ENCODE results near the gene COL11A1.
A peak's percentile ranks its signal among the peaks of the same experiment; 100 is the strongest.
"Not testable (repeated sequence)": the region's sequence is repeated elsewhere in the genome, so short reads cannot be mapped to it uniquely, and the experiment has no call there.

COL11A1 gene

DNA sequence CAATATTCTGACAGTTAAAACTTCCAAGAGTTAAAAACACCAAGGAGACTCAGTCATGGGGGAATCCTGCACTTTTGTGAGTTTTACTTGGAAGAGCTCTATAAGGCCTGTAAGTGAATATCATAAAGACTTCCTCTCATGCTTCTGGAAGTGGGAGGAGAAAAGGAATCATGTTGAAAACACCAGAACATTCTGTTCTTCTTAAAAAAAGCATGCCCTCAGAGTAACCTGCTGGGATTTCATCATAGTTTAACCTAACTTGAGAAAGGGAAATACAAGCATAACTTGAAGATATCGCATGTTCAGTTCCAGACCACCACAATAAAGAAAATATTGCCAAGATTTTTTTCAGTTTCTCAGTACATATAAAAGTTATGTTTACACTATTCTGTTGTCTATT lies 51.9 kb downstream of the COL11A1 start:
- no peak for DNase-seq (ENCODE audit: low read depth)
- TF ChIP-seq, protein P1, sequence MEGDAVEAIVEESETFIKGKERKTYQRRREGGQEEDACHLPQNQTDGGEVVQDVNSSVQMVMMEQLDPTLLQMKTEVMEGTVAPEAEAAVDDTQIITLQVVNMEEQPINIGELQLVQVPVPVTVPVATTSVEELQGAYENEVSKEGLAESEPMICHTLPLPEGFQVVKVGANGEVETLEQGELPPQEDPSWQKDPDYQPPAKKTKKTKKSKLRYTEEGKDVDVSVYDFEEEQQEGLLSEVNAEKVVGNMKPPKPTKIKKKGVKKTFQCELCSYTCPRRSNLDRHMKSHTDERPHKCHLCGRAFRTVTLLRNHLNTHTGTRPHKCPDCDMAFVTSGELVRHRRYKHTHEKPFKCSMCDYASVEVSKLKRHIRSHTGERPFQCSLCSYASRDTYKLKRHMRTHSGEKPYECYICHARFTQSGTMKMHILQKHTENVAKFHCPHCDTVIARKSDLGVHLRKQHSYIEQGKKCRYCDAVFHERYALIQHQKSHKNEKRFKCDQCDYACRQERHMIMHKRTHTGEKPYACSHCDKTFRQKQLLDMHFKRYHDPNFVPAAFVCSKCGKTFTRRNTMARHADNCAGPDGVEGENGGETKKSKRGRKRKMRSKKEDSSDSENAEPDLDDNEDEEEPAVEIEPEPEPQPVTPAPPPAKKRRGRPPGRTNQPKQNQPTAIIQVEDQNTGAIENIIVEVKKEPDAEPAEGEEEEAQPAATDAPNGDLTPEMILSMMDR (IDR thresholded peaks at IDR 0.05; ENCODE audit: insufficient read depth, low read depth, low read length, missing control alignments) = no peak
- no peak overlapping the region for H3K4me3 ChIP-seq (ENCODE audit: low read length)

DNA sequence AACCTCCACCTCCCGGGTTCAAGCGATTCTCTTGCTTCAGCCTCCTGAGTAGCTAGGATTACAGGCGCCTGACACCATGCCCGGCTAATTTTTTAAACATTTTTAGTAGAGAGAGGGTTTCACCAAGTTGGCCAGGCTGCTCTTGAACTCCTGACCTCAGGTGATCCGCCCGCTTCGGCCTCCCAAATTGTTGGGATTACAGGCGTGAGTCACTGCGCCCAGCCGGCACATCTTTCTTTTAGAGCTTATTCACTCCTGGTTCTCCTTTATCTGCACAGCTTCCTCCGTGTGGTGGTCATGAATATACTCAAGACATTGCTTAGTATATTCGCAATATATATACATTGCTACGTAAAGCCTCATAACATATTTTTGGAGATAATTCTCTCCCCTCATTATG lies 80.2 kb downstream of the COL11A1 start:
- not testable (repeated sequence) for H3K4me3 ChIP-seq (ENCODE audit: low read length); DNase-seq (ENCODE audit: low read depth)

DNA sequence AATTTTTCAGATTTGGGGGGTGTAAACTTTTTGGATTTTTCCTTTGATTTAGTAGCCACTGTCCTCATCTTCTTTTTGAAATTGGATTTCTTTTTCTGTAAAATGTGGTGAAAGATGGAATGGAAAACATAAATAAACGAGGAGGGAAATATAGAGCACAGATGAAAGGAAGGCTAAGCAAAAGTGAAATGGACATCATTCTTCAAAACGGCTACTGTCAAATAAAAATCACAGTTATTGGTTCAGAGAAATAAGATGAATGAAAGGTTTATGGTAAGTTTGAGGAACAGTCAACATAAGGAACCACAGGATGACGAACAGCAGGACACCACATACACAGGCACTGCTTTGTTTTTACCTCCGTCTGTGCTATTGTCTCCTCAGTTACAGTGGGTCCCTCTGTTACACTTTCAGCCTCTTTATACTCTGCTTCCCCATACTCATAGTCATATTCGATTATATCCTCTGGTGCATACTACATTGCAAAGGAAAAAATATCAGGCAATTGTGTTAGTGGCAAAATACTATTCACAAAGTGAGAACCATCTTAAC lies 82.4 kb downstream of the COL11A1 start:
- DNase-seq (ENCODE audit: low read depth) = no peak
- TF ChIP-seq, protein P1 (IDR thresholded peaks at IDR 0.05; ENCODE audit: insufficient read depth, low read depth, low read length, missing control alignments) = no peak
- no peak overlapping the region for H3K4me3 ChIP-seq (ENCODE audit: low read length)

DNA sequence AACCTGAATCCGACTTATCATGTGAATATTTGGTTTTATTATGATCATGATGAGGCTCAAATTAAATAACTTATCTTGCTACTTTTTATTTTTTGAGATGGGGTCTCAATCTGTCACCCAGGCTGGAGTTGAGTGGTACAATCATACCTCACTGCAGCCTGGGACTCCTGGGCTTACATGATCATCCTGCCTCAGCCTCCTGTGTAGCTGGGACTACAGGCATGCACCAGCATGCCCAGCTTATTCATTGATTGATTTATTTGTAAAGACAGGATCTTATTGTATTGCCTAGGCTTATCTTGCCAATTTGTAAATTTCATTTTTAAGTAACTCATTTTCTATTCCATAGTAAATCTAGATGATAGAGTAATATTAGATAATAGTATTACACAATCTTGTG lies 84.3 kb downstream of the COL11A1 start:
- TF ChIP-seq, protein P1 (IDR thresholded peaks at IDR 0.05; ENCODE audit: insufficient read depth, low read depth, low read length, missing control alignments) = no peak
- peak; percentile 32 for DNase-seq (ENCODE audit: low read depth)
- H3K4me3 ChIP-seq (ENCODE audit: low read length) = no peak overlapping the region

DNA sequence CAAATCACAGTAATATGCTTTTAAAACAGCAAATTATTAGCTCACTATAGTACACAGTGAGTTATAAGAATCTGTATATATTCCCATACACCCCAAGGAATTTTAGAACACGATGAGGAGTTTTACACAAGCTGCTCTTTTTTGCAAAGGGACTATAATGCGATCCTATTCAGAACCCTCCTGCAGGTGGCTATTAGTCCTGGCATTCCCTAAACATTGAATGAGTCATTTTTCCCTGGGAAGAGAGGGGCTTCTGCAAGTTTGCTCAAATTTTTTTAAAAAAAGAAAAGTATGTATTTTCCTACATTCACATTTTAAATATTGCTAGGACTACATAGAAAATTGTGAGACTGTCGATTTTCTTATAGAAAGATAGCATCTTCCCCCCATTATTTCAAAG lies 106.3 kb downstream of the COL11A1 start:
- TF ChIP-seq, protein P1 (IDR thresholded peaks at IDR 0.05; ENCODE audit: insufficient read depth, low read depth, low read length, missing control alignments) = no peak
- no peak overlapping the region for H3K4me3 ChIP-seq (ENCODE audit: low read length)
- no peak for DNase-seq (ENCODE audit: low read depth)

DNA sequence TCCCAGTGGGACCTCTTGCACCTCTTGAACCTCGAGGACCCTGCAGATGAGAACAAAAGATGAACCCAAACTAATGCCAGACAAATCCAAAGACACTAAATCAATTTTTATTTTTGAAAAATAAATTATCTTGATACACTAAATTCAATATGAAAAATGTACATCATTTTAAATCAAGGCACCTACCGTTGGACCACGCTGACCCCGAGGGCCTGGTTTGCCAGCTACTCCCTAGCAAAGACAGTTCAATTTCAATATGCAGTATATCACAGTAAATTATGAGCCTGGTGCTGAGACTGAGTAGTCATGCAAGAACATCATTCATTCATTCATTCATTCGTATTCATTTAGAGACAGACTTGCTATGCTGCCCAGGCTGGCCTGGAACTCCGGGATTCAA lies 129.4 kb downstream of the COL11A1 start:
- H3K4me3 ChIP-seq (ENCODE audit: low read length) = no peak overlapping the region
- TF ChIP-seq, protein P1 (IDR thresholded peaks at IDR 0.05; ENCODE audit: insufficient read depth, low read depth, low read length, missing control alignments) = no peak
- DNase-seq (ENCODE audit: low read depth) = no peak

DNA sequence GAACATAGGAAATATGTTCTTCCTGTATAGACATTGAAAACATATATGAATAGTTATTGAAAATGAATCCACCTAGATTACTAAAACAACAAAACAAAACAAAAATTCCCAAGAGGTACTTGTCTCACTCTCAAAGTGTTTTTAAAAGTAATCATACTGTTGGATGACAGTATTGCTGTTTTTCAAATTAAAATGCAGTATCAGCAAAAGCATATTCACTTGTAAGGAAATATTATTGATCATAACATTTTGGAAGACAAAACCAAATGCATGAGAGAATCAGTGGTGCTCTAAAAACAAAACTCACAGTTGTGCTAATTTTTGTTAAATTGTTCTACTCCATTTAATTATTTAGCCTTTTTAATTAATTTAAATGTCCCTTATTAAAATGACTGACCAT lies 131.0 kb downstream of the COL11A1 start:
- no peak for DNase-seq (ENCODE audit: low read depth)
- TF ChIP-seq, protein P1 (IDR thresholded peaks at IDR 0.05; ENCODE audit: insufficient read depth, low read depth, low read length, missing control alignments) = no peak
- no peak overlapping the region for H3K4me3 ChIP-seq (ENCODE audit: low read length)

Data from epithelial cell of esophagus (primary cell).